Measurements from ENCODE around the gene ZNF521. TPM values are rescaled to one million over a fixed set of nuclear protein-coding genes. Genes with fewer than 3 reads are reported as not detected.

The ZNF521 gene
- total and polyA plus RNA-seq, 2 donors (not counting 3 experiments of a cell fraction or from before 2014, with no cell fraction given): 111 to 168 TPM

DNA sequence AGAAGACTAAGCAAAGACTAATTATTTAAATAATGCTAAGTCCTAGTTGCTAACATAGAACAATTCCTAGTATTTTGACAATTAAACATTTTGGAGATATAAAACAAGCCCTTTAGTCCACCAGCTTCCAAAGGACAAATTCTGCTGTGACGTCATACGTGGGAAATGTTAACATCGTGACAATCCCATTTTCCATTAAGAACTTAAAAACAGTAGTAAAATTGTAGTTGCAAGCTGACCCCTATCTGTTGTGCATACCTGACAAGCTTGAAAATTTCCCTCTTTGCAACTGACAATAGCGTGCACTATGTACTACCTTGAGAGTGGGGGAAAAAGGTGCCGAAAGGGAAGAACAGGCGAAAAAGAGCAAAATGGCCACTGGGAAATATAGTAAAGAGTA is 279.8 kb downstream of the ZNF521 start:
- H3K9me1 ChIP-seq (replicated peaks; ENCODE audit: control insufficient read depth, extremely low read depth, insufficient read depth, low read length): no peaks in the 10 kb centered on the region
- no peaks in the 10 kb centered on the region for H4K20me1 ChIP-seq (replicated peaks; ENCODE audit: control insufficient read depth, extremely low read depth, insufficient read depth, low read length)
- no peaks in the 10 kb centered on the region for H3K9me3 ChIP-seq (replicated peaks; ENCODE audit: control insufficient read depth, insufficient read depth, low read length)
- H3K27ac ChIP-seq (ENCODE audit: insufficient read depth, low read depth, low read length): no peak overlapping the region
- POLR2A ChIA-PET: no interaction called here
- no peak overlapping the region for H3K9ac ChIP-seq (replicated peaks; ENCODE audit: extremely low read depth, insufficient read depth, low read length)
- FAIRE-seq (no peak), DNase-seq (ENCODE audit: low read depth, low spot score) (no peak)
- BruUV-seq (replicated peaks): no TSS peak
- dilution Hi-C loops (cut with MboI; ENCODE audit: extremely low pct_ligation_motif_present, low sequenced_read_pairs) (no loop called here), intact Hi-C loops (cut with micrococcal nuclease) (no loop called here)
- peaks cover 0 to 4% of the 10 kb centered on the region in 2 experiments for H3K36me3 ChIP-seq (ENCODE audit: control insufficient read depth in 2 of 2, extremely low read depth in 1 of 2, insufficient read depth in 2 of 2, low read length in 2 of 2)
- peaks cover 8% of the 10 kb centered on the region for H3K4me1 ChIP-seq (ENCODE audit: control insufficient read depth, extremely low read depth, insufficient read depth, low read length)
- H3K4me3 ChIP-seq (replicated peaks in 1 of 3; ENCODE audit: insufficient read depth in 1 of 3, low read depth in 1 of 3, low read length in 3 of 3): no peak overlapping the region
- H3K79me2 ChIP-seq (ENCODE audit: control insufficient read depth, insufficient read depth, low read length): no peaks in the 10 kb centered on the region
- CTCF ChIA-PET: no interaction called here
- H3K27me3 ChIP-seq (ENCODE audit: control insufficient read depth in 2 of 2, insufficient read depth in 2 of 2, low read length in 2 of 2): no peaks in the 10 kb centered on the region
- TF ChIP-seq JUN (IDR thresholded peaks at IDR 0.05; ENCODE audit: borderline replicate concordance, insufficient read depth, insufficient read length, low read depth) (no peak), GATA2 (IDR thresholded peaks at IDR 0.05; ENCODE audit: insufficient read depth, insufficient read length, low read depth, low read length) (no peak), POLR2AphosphoS5 (IDR thresholded peaks at IDR 0.05; ENCODE audit: insufficient read depth, low read depth, low read length) (no peak), MYC (IDR thresholded peaks at IDR 0.05; ENCODE audit: low read depth, low read length) (no peak), EZH2 (IDR thresholded peaks at IDR 0.05; ENCODE audit: borderline replicate concordance, low read depth, low read length, severe bottlenecking) (no peak), POLR2A (IDR thresholded peaks at IDR 0.05; ENCODE audit: low read depth, low read length) (no peak), FOS (IDR thresholded peaks at IDR 0.05; ENCODE audit: borderline replicate concordance, insufficient read depth, low read length) (no peak)
- TF ChIP-seq, protein P1, sequence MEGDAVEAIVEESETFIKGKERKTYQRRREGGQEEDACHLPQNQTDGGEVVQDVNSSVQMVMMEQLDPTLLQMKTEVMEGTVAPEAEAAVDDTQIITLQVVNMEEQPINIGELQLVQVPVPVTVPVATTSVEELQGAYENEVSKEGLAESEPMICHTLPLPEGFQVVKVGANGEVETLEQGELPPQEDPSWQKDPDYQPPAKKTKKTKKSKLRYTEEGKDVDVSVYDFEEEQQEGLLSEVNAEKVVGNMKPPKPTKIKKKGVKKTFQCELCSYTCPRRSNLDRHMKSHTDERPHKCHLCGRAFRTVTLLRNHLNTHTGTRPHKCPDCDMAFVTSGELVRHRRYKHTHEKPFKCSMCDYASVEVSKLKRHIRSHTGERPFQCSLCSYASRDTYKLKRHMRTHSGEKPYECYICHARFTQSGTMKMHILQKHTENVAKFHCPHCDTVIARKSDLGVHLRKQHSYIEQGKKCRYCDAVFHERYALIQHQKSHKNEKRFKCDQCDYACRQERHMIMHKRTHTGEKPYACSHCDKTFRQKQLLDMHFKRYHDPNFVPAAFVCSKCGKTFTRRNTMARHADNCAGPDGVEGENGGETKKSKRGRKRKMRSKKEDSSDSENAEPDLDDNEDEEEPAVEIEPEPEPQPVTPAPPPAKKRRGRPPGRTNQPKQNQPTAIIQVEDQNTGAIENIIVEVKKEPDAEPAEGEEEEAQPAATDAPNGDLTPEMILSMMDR (IDR thresholded peaks at IDR 0.05; ENCODE audit: extremely low read depth in 1 of 2, insufficient read depth in 1 of 2, low read depth in 1 of 2, low read length in 2 of 2): no peak
- TF ChIP-seq, protein P2, sequence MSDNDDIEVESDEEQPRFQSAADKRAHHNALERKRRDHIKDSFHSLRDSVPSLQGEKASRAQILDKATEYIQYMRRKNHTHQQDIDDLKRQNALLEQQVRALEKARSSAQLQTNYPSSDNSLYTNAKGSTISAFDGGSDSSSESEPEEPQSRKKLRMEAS (IDR thresholded peaks at IDR 0.05; ENCODE audit: insufficient read depth, insufficient read length): no peak
- H2AFZ ChIP-seq (ENCODE audit: low read depth, low read length): no peak overlapping the region
- no peak overlapping the region for H3K4me2 ChIP-seq (ENCODE audit: insufficient read depth, low read length)

All from endothelial cell of umbilical vein (primary cell).